ENCODE results near the gene BCDIN3D. TPM values are rescaled to one million over a fixed set of nuclear protein-coding genes. Genes with fewer than 3 reads are reported as not detected.
A peak's percentile ranks its signal among the peaks of the same experiment; 100 is the strongest.

Gene BCDIN3D, protein sequence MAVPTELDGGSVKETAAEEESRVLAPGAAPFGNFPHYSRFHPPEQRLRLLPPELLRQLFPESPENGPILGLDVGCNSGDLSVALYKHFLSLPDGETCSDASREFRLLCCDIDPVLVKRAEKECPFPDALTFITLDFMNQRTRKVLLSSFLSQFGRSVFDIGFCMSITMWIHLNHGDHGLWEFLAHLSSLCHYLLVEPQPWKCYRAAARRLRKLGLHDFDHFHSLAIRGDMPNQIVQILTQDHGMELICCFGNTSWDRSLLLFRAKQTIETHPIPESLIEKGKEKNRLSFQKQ
- total RNA-seq = 2.7 TPM
- long read RNA-seq, partial matches to known transcripts = 0 of 6 reads
- long read RNA-seq, other reads (novel, unspliced or antisense) = 3 of 6 reads

DNA sequence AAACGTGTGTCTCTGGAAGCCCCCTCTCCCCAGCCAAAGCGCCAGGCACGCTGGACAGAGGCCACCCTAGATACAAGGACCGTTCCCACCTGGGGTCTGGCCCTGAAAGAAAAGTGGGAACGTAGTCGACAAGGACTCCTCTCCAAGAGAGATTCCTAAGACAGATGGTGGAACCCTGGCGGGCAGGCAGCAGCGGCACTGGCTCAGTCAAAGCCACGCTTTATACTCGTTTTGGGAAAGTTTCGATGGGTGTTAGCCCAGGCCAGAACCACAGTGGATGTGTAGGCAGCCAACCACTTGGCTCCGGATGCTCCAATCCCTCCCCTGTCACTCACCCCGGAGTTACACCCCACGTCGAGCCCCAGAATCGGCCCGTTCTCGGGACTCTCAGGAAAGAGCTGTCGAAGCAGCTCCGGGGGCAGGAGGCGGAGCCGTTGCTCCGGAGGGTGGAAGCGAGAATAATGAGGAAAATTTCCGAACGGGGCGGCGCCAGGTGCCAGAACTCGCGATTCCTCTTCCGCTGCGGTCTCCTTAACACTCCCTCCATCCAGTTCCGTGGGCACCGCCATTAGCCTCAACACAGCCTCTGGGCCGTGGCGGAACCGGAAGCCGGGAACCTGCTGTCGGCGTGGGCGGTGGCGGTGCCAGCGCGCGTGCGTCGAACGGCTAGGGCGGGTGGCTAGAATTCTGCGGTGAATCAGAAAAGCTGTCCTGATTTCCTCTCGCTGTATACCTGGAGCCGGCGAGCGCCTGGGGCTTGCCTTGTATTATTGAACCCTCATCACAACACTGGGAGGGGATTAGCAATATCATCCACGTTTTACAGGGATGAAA, at the start of gene BCDIN3D:
BCDIN3D (minus strand) TSS at position 588 of the 834 bp plus-strand sequence; CDS start at position 569, 19 bp downstream.
- peak; percentile 96 for DNase-seq
- ATAC-seq = peak; percentile 97
- intact Hi-C loops (cut with micrococcal nuclease) = no loop called here

DNA sequence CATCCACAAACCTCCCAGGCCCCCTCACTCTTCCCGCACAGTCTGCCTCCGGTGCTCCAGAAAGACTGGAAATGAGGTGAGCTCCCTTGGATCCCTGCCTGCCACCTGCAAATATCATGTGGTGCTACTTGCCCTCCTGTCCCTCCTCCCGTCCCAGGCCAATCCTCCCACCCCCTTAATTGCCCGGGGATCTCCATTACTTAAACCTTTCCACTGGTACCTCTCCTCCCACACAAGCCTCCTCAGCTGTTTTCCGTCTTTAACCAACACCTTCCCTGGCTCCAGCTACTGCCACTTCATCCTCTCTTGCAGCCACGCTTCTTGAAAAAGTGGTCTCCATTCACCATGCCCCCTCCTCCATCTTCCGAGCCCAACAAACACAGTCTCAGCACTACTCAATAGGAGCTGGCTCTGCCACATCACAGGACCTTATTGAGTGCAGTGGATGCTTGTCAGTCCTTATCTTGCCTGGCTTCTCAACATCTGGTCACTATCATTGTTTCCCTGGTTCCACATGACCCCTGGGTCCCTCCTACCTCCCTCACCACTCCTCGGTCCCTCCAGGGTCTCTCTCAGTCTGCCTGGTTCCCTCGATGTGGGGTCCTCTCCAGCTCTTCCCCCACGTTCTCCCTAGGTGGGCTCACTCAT, 49.3 kb upstream of the BCDIN3D start:
- intact Hi-C loops (cut with micrococcal nuclease) = no loop called here
- no peak for ATAC-seq
- no peak for DNase-seq

DNA sequence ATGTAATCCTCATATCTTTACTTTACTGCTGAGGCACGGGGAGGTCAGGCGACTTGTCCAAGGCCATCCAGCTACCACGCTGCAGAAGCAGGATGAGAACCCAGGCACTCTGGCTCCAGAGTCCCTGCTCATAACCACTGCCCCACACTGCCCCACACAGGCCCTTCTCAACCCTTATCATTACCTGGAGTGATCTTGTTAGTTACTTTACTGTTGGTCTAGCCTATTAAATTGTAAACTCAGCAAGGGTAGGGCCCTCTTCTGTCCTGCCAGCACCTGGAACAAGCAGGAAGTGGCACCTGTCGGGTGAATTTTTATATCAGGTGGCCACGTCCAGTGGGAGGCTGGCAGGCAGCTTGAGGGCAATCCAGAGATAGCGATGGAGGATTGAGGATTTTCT, 48.6 kb upstream of the BCDIN3D start:
- intact Hi-C loops (cut with micrococcal nuclease) = no loop called here
- no peak for ATAC-seq
- no peak for DNase-seq

DNA sequence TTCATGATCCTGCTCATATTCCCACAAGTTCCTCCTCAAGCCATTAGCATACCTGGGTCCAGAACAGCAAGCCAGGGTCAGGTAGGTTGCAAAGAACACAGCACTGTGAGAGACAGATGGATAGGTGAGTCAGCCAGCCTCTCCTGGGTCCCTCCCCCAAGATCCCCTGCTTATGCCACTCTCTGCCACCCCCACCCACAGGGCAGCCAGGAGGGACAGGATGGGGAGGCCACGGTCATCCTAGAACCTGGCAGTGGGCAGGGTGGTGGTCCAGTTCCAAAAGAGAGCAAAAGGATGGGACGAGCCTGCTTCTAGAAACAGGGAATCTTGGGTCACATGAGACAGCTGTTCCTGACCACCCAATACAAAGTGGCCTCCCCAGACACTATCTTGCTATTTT, 48.1 kb upstream of the BCDIN3D start:
- DNase-seq = no peak
- ATAC-seq = no peak
- intact Hi-C loops (cut with micrococcal nuclease) = no loop called here

DNA sequence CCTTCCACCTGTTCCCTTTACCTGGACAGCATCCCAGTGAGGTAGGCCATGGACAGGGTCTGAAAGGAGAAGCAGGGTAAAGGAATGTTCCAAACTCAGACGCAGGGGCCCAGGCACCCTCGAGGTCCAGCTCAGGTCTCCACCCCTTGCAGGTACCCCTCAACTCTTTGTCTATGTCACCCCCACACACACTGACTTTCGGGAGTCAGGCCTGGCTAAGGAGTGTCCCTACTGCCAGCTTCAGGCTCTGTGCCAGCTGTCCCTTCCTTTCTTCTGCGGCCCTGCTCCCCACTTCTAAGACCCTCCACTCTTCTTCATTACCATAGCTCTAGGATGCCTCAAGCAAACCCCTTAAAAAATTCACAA, 47.2 kb upstream of the BCDIN3D start:
- DNase-seq (no peak), ATAC-seq (no peak)
- intact Hi-C loops (cut with micrococcal nuclease) = no loop called here

DNA sequence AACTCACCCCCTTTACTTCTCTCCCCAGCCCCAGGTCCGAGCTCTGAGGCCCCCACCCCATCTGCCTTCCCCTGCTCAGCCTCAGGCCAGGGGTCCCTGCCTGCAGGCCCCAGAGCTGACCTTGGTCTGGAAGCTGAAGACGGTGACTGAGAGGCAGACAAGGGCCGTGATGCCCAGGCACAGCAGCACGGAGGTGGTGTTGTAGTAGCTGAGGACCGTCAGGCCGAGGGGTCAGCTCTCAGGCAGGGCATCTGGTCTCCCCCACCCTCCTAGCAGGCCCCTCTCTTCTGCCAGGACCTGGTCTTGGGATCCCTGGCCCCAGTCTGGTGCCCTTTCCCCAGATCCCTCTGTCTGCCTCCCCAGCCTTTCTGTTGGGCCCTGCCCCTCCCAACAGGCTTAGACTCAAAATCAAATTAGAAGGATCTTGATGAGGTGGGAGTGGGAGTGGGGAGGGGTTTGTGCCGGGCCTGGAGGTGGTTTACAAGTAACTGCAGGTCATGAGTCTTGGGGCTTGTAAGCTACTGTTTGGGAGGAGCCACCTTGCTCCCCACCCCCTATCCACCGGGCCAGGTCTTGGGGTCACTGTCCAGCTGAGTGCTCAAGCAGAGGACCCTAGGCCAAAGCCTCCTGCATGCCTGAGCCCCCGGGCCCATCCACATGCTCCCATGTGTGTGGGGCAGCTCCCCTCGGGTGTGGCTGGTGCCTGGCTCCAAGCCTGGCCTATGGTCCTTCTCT, 46.6 kb upstream of the BCDIN3D start:
- intact Hi-C loops (cut with micrococcal nuclease) = no loop called here
- ATAC-seq (no peak), DNase-seq (peak; percentile 16)

DNA sequence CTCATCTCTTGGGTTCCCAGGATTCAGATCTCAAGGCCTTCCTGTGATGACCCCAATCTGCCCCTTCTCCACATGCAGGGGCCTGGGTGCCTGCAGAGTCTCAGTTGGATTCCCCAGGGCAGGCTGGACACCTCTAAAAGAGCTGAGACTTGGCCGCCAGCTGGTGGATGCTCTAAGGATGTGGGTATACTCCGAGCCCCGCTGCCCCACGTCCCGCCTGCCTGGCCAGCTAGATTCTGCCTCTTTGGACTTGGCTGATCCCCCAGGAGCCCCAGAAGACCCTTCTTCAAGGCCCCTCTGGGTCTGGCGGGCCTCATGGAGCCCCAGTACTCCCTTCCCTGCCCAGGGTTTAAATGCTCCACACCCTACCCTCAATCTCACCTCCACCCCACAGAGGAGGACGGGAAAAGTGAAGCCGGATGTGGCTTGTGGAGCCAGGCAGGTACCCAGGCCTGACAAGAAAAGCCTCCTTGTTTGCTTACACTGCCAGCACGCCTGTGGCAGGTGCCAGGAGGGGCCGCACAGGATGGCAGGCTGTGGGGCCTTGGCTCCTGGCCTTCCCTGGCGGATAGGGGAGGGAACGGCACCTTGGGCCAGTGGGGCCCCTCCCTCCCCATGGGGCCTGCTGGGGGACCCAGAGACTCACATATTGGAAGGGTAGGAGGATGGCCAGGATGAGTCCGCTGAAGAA, 45.7 kb upstream of the BCDIN3D start:
- ATAC-seq = no peak
- intact Hi-C loops (cut with micrococcal nuclease) = no loop called here
- DNase-seq = peak; percentile 18

DNA sequence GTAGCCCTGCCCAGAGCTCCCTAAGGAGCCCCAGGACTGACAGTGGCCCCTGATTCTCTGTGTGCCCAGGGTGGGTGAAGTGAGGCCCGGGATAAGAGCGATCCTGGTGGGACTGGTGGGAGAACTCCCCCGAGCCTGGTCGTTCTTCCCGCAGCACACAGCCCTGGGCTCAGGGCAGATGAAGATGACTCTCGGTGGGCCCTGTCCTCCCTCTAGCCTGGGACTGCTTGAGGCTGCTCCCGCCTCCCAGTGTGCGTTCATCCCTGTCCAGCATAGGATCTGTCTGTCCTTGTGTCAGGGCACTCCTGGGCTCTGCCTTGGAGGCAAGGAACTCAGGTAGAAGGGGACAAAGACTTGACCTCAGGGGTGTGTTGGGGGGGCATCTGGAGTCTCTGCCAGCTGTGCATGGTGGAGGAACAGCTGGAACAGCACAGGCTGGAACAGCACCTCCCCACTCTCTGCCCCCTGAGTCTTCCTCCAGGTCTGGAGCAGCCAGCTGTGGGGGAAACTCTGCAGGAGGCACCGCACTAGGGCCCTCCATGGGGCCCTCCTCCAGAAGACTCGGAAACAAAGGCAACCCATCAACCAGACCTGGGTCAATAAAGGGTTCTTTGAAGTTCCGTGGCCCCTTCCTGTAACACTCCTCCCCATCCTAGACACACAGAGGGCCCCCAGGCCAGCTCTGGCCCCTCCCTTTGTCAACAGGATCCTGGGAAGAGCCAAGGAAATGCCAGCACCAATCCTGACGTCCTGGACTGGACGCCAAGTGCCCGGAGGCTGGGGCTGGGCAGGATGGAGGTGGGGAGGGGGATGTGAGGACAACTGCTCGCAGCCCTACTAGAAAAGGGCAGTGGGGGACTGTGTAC, 44.9 kb upstream of the BCDIN3D start:
- ATAC-seq (no peak), DNase-seq (no peak)
- intact Hi-C loops (cut with micrococcal nuclease) = no loop called here

DNA sequence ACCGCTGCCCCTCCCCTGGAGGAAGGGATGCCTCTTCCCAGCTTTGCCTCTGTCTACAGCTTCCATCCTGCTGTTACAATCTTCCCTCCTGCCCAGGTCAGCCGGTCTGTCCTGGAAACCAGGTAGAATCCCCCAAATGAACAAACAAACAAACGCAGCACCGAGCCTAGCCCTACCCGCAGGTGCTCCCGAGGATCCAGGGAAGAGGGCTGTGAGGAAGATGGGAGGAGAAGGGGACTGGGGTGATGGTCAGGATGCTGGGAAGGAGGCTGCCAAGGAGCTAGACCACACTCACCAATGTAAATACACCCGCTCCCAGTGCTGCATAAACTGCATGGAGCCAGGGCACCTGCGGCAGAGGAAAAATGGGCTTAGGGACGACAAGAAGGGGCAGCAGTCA, 44.2 kb upstream of the BCDIN3D start:
- intact Hi-C loops (cut with micrococcal nuclease) = no loop called here
- no peak for DNase-seq
- no peak for ATAC-seq

DNA sequence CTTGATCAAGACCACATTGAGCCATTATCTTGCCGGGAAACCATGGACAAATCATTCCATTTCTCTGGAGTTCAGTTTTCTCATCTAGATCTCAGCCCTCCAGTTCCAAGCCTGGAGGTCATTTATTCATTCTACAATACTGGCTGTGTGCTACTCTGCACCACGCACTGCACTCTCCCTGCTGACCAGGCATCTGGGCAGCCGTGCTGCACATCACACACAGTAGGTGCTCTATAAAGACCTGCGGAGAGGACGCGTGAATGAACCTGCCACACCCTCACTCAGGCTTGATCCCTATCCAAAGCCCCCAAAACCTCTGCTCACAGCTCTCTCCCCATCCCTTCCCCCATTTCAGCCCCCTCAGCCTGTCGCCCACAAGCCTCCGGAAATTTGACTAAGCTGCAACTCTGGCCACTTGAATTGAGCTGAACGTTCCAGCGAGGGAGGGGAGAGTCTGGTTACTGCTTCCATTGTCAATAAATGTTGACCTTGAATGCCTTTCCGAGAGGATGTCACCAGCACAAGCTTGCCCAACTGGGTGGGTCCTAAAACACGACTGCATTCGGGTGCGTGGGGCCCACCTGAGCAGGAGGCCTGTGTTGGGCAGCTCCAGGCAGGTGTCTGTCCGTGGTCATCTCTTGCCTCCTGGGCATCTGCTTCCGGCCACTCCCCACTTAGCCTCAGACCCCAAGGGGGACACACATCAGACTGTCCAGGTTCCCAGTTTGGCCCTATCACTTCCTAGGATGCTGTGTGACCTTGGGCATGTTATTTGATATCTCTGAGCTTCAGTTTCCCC, 43.0 kb upstream of the BCDIN3D start:
- DNase-seq (no peak), ATAC-seq (no peak)
- intact Hi-C loops (cut with micrococcal nuclease) = no loop called here

DNA sequence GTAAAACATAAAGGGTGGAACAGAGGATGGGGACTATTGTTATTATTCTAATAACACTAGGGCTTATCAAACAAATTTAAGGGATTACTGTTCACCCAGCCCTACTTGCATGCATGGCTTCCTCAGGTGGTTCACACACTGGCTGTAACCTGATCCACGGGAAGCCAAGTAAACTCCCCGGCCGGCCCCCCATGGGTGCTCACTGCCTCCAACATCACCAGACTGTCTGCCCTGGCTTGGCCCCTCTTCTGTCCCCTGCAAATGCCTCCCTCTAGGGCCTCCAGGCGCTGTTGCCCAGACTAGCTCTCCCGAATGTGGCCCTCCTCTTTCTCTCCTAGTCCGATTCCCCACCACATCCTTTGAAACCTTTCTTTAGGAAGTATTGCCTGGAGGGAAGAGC, 42.2 kb upstream of the BCDIN3D start:
- no peak for DNase-seq
- intact Hi-C loops (cut with micrococcal nuclease) = no loop called here
- ATAC-seq = no peak

DNA sequence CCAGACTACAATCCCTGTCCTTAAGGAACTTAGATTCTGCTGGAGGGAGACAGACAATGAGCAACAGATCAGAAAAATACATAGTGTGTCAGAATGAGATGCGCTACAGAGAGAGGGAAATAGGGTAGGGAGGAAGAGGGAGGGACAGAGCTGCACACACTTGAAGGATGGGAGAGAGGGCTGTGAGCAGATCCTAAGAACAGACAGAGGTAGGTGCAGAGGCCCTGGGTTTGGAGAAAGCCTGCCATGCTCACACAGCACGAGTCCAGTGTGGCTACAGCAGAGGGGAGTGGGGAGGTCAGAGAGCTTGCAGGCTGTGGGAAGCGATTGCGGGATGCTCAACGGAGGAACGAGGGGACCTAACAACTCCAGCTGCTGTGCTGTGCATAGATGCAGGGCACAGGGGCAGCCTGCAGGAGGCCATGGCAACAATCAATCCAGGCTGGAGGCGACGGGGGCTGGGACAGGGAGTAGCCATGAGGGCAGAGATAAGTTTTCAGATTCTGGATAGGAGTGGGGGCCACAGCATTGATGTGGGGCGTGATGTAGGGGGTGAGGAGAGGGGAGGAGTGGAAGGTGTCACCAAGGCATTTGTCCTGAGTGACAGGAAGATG, 40.1 kb upstream of the BCDIN3D start:
- no peak for ATAC-seq
- intact Hi-C loops (cut with micrococcal nuclease) = no loop called here
- no peak for DNase-seq

DNA sequence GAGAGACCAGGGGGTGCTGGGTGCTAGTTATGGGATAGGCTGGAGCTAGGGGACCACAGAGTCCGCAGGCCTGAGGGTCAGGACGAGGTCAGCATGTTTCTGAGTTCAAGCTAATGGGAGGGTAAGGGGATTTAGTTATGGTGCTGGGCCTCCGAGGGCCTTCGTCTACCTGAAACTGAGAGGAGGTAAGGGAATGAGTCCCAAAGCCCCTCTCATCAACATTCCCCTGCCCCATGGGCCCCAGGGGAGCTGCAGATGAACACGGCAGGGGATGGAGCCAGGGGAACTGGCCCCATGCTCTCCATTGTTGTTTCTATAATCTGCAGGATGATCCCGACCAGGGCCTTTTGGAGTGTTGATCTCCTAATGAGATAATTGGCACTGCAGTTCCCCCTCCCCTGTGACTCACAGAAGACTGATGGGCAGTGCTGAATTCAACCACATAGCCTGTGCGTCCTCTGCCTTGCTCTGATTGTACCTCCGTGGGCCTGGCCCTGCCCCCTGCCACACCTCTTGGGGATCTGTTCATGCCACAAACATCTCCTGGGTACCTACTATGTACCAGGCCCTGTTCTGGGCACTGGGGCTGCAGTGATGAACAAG, 39.4 kb upstream of the BCDIN3D start:
- DNase-seq (no peak), ATAC-seq (no peak)
- intact Hi-C loops (cut with micrococcal nuclease) = no loop called here

DNA sequence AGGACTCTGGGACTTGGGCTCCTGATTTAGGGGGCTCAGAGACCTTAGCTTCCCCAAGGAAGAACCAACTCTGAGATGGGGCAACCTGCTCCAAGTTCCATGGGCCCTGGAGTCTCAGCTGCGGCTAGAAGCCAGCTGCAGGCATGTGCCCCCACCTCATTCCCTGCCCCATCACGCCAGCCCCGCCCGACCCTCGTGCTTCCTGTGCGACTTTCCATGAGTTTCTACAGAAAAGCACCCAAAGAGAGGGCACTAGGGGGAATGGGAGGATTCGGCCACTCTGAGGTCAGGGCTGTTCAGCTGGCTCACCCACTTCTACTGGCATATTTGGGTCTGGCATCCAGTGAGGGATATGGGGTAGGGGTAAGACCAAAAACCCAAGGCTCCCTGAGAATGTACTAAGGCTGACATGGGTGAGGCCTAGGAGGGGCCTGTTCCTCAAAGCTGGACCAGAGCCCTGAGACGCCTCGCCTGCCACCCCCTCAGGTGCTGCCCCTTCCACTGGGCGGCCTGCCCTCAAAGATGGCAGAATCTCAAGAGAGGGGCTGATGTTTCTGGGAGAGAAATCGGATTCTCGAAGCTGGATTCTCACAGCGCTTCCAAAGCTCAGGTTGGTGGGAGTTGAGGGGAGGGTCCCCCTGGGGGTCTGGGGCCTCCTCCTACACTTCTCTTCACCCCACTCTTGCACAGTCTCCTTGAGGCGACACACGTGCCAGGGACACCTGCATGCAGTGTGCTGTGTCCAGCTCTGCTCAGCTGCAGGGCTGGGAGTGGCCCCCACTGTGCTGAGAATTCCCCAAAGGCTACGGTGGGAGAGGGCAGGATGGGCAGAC, 38.7 kb upstream of the BCDIN3D start:
- intact Hi-C loops (cut with micrococcal nuclease) = no loop called here
- DNase-seq (peak; percentile 19), ATAC-seq (no peak)

DNA sequence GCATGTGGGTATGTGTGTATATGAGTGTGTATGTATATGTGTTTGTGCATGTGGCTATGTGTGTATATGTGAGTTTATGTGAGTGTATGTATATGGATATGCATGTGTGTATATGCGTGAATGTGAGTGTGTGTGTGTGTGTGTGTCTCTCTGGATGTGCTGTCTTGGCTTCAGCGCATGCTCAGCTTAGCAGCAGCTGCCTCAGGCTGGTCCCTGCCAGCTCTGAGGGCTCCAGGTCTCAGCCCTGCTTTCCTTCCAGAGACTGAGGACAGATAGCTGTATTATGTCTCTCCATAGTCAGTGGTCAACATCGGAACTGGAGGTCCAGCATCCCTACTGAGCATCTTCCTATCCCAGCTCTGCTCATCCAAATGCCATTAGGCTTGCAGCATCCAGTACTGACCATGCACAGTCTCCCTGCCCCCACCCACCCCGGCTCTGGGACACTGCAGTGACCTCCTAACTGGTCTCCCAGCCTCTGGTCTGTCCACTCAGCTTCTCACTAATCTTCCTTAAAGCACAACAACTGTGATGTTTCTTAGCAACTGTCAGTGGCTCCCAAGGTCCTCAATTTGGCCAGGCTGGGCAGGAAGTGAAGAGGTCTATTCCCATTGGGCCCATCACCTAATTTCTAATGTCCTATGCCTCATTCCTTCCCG, 38.0 kb upstream of the BCDIN3D start:
- DNase-seq (peak; percentile 21), ATAC-seq (no peak)
- intact Hi-C loops (cut with micrococcal nuclease) = no loop called here

All from left ventricle myocardium superior (tissue), 1 donor.